22Rv1 (cell line): ENCODE data around the gene PRIMA1.

Experiments used
- CTCF ChIP-seq: fragments of 450-650 bp; IDR thresholded peaks from 2 replicates; pipeline ENCODE4 v1.5.1; 2017; ENCODE audit warnings: mild to moderate bottlenecking
- ZFX ChIP-seq: fragments of 450-650 bp; IDR thresholded peaks from 2 replicates; pipeline ENCODE4 v1.6.1; 2017; ENCODE audit warnings: antibody characterized with exemption, borderline replicate concordance

- TF ChIP-seq ZFX (no peak), CTCF (no peak)
Measured at GRCh38 chr14:93832665-93833064, 44.4 kb upstream of the PRIMA1 start.
